Measurements from ENCODE around the gene DAGLA.
A peak's percentile ranks its signal among the peaks of the same experiment; 100 is the strongest.

Gene DAGLA

GRCh38 chr11:61693922-61694601 is 13.9 kb downstream of the DAGLA start:
- no peak overlapping the region for H3K4me3 ChIP-seq (ENCODE audit: low read length)
- TF ChIP-seq CTCF (conservative IDR thresholded peaks at IDR 0.05; ENCODE audit: low read depth, low read length) = no peak
- DNase-seq (ENCODE audit: low read depth) = peak; percentile 64

GRCh38 chr11:61694602-61694939 is 14.4 kb downstream of the DAGLA start:
- TF ChIP-seq CTCF (conservative IDR thresholded peaks at IDR 0.05; ENCODE audit: low read depth, low read length) = no peak
- no peak for DNase-seq (ENCODE audit: low read depth)

GRCh38 chr11:61694946-61695706 is 14.9 kb downstream of the DAGLA start:
- TF ChIP-seq CTCF (conservative IDR thresholded peaks at IDR 0.05; ENCODE audit: low read depth, low read length) = peak; percentile 51
- DNase-seq (ENCODE audit: low read depth) = no peak
- H3K4me3 ChIP-seq (ENCODE audit: low read length) = no peak overlapping the region

More at GRCh38 chr11:61694602-61694939, 14.4 kb downstream of the DAGLA start:
- H3K4me3 ChIP-seq (ENCODE audit: low read length) = no peak overlapping the region

- peak; percentile 29 for TF ChIP-seq CTCF (conservative IDR thresholded peaks at IDR 0.05; ENCODE audit: low read depth, low read length)
- no peak overlapping the region for H3K4me3 ChIP-seq (ENCODE audit: low read length)
- DNase-seq (ENCODE audit: low read depth) = peak; percentile 74
Measured at GRCh38 chr11:61695917-61696316, 15.7 kb downstream of the DAGLA start.

- TF ChIP-seq CTCF (conservative IDR thresholded peaks at IDR 0.05; ENCODE audit: low read depth, low read length) = peak; percentile 2
- DNase-seq (ENCODE audit: low read depth) = no peak
- no peak overlapping the region for H3K4me3 ChIP-seq (ENCODE audit: low read length)
Measured at GRCh38 chr11:61696602-61697001, 16.4 kb downstream of the DAGLA start.

GRCh38 chr11:61697078-61697502 is 16.9 kb downstream of the DAGLA start:
- no peak for TF ChIP-seq CTCF (conservative IDR thresholded peaks at IDR 0.05; ENCODE audit: low read depth, low read length)
- no peak for DNase-seq (ENCODE audit: low read depth)
- H3K4me3 ChIP-seq (ENCODE audit: low read length) = no peak overlapping the region

GRCh38 chr11:61697764-61698163 is 17.6 kb downstream of the DAGLA start:
- no peak for DNase-seq (ENCODE audit: low read depth)
- H3K4me3 ChIP-seq (ENCODE audit: low read length) = no peak overlapping the region
- TF ChIP-seq CTCF (conservative IDR thresholded peaks at IDR 0.05; ENCODE audit: low read depth, low read length) = no peak

Data from retinal pigment epithelial cell (primary cell).